ENCODE measurements around the gene COL26A1.
"Not testable (repeated sequence)": the region's sequence is repeated elsewhere in the genome, so short reads cannot be mapped to it uniquely, and the experiment has no call there.

The COL26A1 gene

DNA sequence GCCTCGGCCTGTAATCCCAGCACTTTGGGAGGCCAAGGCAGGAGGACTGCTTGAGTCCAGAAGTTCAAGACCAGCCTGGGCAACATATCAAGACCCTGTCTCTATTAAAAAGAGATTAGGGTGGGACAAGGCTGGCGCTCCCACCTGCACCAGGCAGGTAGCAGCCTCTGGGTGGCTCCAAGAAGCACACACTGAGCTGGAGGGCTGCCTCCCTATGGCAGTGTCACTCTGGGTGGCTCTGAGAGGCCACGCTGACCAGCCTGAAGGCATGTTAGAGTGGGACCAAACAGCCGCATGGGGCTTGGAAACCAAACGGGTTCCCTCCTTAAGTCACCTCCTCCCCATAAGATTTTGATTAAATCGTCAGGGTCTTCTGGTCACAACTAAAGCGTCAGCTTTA, 19.8 kb upstream of the COL26A1 start:
- Histone ChIP-seq H3K4me3 (ENCODE audit: low read depth in 1 of 5, low read length in 5 of 5) (no peak overlapping the region), H3K9ac (ENCODE audit: low read length in 5 of 5) (no peak overlapping the region), H3K36me3 (ENCODE audit: control insufficient read depth in 5 of 5, insufficient read depth in 5 of 5, low read length in 5 of 5) (no peaks in the 10 kb centered on the region), H3K27ac (ENCODE audit: low read depth, low read length) (no peak overlapping the region), H3K9me3 (ENCODE audit: control insufficient read depth in 5 of 5, low read length in 5 of 5) (no peaks in the 10 kb centered on the region), H3K27me3 (ENCODE audit: control insufficient read depth in 5 of 5, insufficient read depth in 4 of 5, low read length in 5 of 5) (peaks cover 0 to 4% (median 0%) of the 10 kb centered on the region in 5 donors), H3K4me1 (ENCODE audit: control insufficient read depth in 5 of 5, insufficient read depth in 5 of 5, low read length in 5 of 5) (no peaks in the 10 kb centered on the region)

DNA sequence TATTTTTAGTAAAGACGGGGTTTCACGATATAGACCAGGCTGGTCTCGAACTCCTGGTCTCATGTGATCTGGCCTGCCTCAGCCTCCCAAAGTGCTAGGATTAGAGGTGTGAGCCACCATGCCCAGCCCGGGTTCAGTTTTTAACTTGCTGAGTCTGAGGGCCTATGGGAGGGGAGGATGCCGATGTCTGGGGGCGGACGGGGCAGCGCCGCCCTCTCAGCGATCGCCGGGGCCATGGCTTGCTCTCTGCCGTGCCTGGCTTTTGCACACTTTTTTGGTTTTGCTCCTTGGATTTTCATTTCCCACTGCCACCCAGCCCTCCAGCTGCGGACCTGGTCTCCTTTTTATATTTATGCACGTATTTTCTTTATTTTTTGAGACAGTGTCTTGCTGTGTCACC, 15.2 kb upstream of the COL26A1 start:
- no peak overlapping the region for H3K9ac ChIP-seq (ENCODE audit: low read length in 5 of 5)
- H3K27ac ChIP-seq (ENCODE audit: low read depth, low read length) = no peak overlapping the region
- H3K4me1 ChIP-seq (ENCODE audit: control insufficient read depth in 5 of 5, insufficient read depth in 5 of 5, low read length in 5 of 5) = no peaks in the 10 kb centered on the region
- no peaks in the 10 kb centered on the region for H3K9me3 ChIP-seq (ENCODE audit: control insufficient read depth in 5 of 5, low read length in 5 of 5)
- peaks cover 0 to 8% (median 0%) of the 10 kb centered on the region in 5 donors for H3K27me3 ChIP-seq (ENCODE audit: control insufficient read depth in 5 of 5, insufficient read depth in 4 of 5, low read length in 5 of 5)
- H3K36me3 ChIP-seq (ENCODE audit: control insufficient read depth in 5 of 5, insufficient read depth in 5 of 5, low read length in 5 of 5) = no peaks in the 10 kb centered on the region
- H3K4me3 ChIP-seq (ENCODE audit: low read depth in 1 of 5, low read length in 5 of 5) = no peak overlapping the region

DNA sequence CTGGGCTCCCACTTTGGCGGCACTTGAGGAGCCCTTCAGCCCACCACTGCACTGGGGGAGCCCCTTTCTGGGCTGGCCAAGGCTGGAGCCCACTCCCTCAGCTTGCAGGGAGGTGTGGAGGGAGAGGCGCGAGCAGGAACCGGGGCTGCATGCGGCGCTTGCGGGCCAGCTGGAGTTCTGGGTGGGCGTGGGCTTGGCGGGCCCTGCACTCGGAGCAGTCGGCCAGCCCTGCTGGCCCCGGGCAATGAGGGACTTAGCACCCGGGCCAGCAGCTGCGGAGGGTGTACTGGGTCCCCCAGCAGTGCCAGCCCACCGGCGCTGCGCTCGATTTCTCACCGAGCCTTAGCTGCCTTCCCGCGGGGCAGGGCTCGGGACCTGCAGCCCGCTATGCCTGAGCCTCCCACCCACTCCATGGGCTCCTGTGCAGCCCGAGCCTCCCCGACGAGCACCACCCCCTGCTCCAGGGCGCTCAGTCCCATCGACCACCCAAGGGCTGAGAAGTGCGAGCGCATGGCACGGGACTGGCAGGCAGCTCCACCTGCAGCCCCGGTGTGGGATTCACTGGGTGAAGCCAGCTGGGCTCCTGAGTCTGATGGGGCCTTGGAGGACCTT, 14.1 kb upstream of the COL26A1 start:
- not testable (repeated sequence) for H3K4me3 ChIP-seq (ENCODE audit: low read depth in 1 of 5, low read length in 5 of 5); H3K4me1 ChIP-seq (ENCODE audit: control insufficient read depth in 5 of 5, insufficient read depth in 5 of 5, low read length in 5 of 5); H3K27me3 ChIP-seq (ENCODE audit: control insufficient read depth in 5 of 5, insufficient read depth in 4 of 5, low read length in 5 of 5); H3K9me3 ChIP-seq (ENCODE audit: control insufficient read depth in 5 of 5, low read length in 5 of 5); H3K36me3 ChIP-seq (ENCODE audit: control insufficient read depth in 5 of 5, insufficient read depth in 5 of 5, low read length in 5 of 5); H3K27ac ChIP-seq (ENCODE audit: low read depth, low read length); H3K9ac ChIP-seq (ENCODE audit: low read length in 5 of 5)

DNA sequence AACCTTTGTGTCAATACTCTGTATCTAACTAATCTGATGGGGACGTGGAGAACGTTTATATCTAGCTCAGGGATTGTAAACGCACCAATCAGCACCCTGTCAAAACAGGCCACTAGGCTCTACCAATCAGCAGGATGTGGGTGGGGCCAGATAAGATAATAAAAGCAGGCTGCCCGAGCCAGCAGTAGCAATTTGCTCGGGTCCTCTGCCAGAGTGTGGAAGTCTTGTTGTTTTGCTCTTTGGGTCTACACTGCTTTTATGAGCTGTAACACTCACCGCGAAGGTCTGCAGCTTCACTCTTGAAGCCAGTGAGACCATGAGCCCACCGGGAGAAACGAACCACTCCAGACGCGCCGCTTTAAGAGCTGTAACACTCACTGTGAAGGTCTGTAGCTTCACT, 13.4 kb upstream of the COL26A1 start:
- not testable (repeated sequence) for H3K27ac ChIP-seq (ENCODE audit: low read depth, low read length); H3K36me3 ChIP-seq (ENCODE audit: control insufficient read depth in 5 of 5, insufficient read depth in 5 of 5, low read length in 5 of 5); H3K9me3 ChIP-seq (ENCODE audit: control insufficient read depth in 5 of 5, low read length in 5 of 5); H3K4me3 ChIP-seq (ENCODE audit: low read depth in 1 of 5, low read length in 5 of 5); H3K9ac ChIP-seq (ENCODE audit: low read length in 5 of 5); H3K27me3 ChIP-seq (ENCODE audit: control insufficient read depth in 5 of 5, insufficient read depth in 4 of 5, low read length in 5 of 5); H3K4me1 ChIP-seq (ENCODE audit: control insufficient read depth in 5 of 5, insufficient read depth in 5 of 5, low read length in 5 of 5)

DNA sequence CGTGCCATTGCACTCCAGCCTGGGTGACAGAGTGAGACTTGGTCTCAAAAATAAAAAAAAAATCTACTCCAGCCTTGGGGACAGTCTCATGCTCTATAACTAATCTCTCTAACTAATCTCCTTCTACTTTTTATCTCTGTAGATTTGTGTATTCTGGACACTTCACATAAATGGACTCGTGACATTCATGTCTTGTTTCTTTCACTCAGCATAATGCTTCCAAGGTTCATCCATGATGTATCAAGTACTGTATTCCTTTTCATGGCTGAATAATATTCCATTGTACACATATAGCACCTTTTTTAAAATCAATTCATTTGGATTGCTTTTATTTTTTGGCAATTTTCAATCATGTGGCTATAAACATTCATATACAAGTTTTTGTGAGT, 9.8 kb upstream of the COL26A1 start:
- peaks cover 0 to 10% (median 0%) of the 10 kb centered on the region in 5 donors for H3K27me3 ChIP-seq (ENCODE audit: control insufficient read depth in 5 of 5, insufficient read depth in 4 of 5, low read length in 5 of 5)

DNA sequence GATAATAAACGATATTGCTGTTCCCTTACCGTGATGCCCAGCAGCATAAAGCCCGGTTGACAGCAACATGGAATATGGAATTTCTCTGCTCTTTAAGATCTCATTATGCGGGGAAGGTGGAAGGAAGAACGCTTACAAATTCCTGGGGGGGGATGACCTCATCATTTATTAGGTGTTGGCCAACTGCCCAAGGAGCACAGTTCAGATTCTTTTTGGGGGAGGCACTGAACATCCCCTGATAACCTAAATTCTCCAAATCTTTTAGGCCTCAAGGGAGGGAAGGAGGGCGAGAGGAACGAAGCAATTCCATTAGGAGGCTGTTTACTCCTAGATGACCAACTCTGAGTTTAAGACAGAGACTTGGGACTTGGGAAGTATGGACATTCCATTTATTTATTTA, 5.2 kb upstream of the COL26A1 start:
- H3K4me3 ChIP-seq (ENCODE audit: low read depth in 1 of 5, low read length in 5 of 5) = no peak overlapping the region
- peaks cover 1 to 8% (median 5%) of the 10 kb centered on the region in 5 donors for H3K27me3 ChIP-seq (ENCODE audit: control insufficient read depth in 5 of 5, insufficient read depth in 4 of 5, low read length in 5 of 5)
- peaks cover 0 to under 1% (median 0%) of the 10 kb centered on the region in 5 donors for H3K4me1 ChIP-seq (ENCODE audit: control insufficient read depth in 5 of 5, insufficient read depth in 5 of 5, low read length in 5 of 5)
- peaks cover 0 to 3% (median 0%) of the 10 kb centered on the region in 5 donors for H3K9me3 ChIP-seq (ENCODE audit: control insufficient read depth in 5 of 5, low read length in 5 of 5)
- no peaks in the 10 kb centered on the region for H3K36me3 ChIP-seq (ENCODE audit: control insufficient read depth in 5 of 5, insufficient read depth in 5 of 5, low read length in 5 of 5)
- H3K9ac ChIP-seq (ENCODE audit: low read length in 5 of 5) = no peak overlapping the region
- H3K27ac ChIP-seq (ENCODE audit: low read depth, low read length) = no peak overlapping the region

More for the DNA sequence above, 9.8 kb upstream of the COL26A1 start:
- Histone ChIP-seq H3K36me3 (ENCODE audit: control insufficient read depth in 5 of 5, insufficient read depth in 5 of 5, low read length in 5 of 5) (no peaks in the 10 kb centered on the region), H3K9ac (ENCODE audit: low read length in 5 of 5) (no peak overlapping the region), H3K4me1 (ENCODE audit: control insufficient read depth in 5 of 5, insufficient read depth in 5 of 5, low read length in 5 of 5) (no peaks in the 10 kb centered on the region), H3K9me3 (ENCODE audit: control insufficient read depth in 5 of 5, low read length in 5 of 5) (no peaks in the 10 kb centered on the region), H3K27ac (ENCODE audit: low read depth, low read length) (no peak overlapping the region), H3K4me3 (ENCODE audit: low read depth in 1 of 5, low read length in 5 of 5) (no peak overlapping the region)

DNA sequence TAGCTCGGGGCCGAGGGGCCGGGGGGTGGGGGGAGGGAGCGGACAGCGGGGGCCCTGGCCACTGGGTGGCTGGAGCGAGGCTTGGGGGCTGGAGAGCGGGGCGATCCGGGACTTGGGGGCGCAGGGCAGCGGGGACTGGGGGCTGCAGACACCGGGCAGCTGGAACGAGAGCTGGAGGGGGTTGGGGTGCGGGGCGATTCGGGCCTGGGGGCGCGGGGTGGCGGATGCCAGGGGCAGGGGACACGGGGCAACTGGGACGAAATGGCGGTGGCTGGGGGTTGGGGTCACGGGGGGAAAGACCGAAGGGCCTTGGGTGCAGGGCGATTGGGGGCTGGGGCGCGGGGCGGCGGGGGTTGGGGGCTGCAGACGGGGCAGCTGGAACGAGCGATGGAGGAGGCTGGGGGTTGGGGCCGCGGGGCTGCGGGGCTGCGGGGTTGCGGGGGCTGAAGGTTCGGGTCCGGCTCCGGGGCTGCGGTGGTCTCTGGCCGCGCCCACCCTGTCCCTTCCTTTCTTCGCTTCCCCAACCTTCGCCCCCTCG, 590 bp downstream of the COL26A1 start:
- H3K4me3 ChIP-seq (ENCODE audit: low read depth in 1 of 5, low read length in 5 of 5) = peak overlapping the region in 2 of 5 donors; percentile 47 to 68
- peaks cover 0 to 3% (median 0%) of the 10 kb centered on the region in 5 donors for H3K9me3 ChIP-seq (ENCODE audit: control insufficient read depth in 5 of 5, low read length in 5 of 5)
- H3K36me3 ChIP-seq (ENCODE audit: control insufficient read depth in 5 of 5, insufficient read depth in 5 of 5, low read length in 5 of 5) = no peaks in the 10 kb centered on the region
- H3K9ac ChIP-seq (ENCODE audit: low read length in 5 of 5) = peak overlapping the region in 1 of 5 donors; percentile 64
- no peak overlapping the region for H3K27ac ChIP-seq (ENCODE audit: low read depth, low read length)
- peaks cover 11 to 21% (median 17%) of the 10 kb centered on the region in 5 donors for H3K27me3 ChIP-seq (ENCODE audit: control insufficient read depth in 5 of 5, insufficient read depth in 4 of 5, low read length in 5 of 5)
- H3K4me1 ChIP-seq (ENCODE audit: control insufficient read depth in 5 of 5, insufficient read depth in 5 of 5, low read length in 5 of 5) = peaks cover 0 to 14% (median 12%) of the 10 kb centered on the region in 5 donors

DNA sequence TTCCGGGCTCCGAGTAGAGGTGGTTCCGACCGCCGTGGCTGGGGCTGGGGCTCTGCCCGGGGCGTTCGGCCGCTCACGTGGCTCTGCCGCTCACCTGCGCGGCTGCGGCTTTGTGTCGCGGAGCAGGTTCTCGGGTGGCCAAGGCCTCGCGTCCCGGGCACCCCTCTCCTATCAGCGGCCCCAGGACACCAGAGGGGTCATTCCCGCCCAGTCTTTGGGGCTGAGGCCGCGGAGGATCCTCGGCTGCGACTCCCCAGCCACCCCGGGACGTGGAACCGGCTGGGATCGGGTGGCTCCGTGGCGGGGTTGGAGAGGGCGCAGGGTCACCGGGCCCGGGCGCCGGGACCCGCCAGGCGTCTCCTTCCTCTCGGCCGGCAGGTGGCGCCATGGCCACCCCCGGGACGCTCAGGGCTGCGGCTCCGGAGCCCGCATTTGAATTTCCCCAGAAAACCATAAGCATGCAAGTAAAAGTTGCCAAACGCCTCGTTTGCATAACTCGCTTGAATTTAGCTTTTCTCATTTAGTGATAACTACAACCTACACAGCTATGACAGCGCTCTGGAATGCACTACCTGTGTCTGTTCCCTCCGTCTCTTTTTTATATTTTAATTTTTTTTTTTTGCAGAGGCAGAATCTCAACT, 1.2 kb downstream of the COL26A1 start:
- peaks cover 0 to 14% (median 12%) of the 10 kb centered on the region in 5 donors for H3K4me1 ChIP-seq (ENCODE audit: control insufficient read depth in 5 of 5, insufficient read depth in 5 of 5, low read length in 5 of 5)
- H3K4me3 ChIP-seq (ENCODE audit: low read depth in 1 of 5, low read length in 5 of 5) = peak overlapping the region in 3 of 5 donors; percentile 47 to 68 (median 53)

DNA sequence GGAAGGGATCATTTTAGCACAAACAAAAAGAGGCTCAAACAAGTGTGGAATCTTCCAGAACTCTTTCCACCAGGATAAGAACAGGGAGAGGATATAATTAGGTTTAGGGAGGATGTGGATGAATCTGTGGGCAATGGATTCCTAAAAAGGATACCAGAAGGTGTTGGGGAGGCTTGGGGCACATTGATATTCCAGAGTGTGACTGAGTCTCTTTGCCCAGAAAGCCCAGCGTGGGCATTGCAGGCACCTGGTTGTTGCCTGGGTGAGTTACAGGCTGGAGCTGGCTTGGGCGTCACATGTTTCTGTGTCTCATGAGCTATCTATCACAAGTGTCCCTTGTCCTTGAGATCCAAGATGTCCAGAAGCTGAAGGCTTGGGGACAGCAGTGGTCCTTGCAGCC, 3.3 kb downstream of the COL26A1 start:
- no peaks in the 10 kb centered on the region for H3K36me3 ChIP-seq (ENCODE audit: control insufficient read depth in 5 of 5, insufficient read depth in 5 of 5, low read length in 5 of 5)
- H3K9ac ChIP-seq (ENCODE audit: low read length in 5 of 5) = no peak overlapping the region
- no peak overlapping the region for H3K27ac ChIP-seq (ENCODE audit: low read depth, low read length)
- peaks cover 13 to 25% (median 18%) of the 10 kb centered on the region in 5 donors for H3K27me3 ChIP-seq (ENCODE audit: control insufficient read depth in 5 of 5, insufficient read depth in 4 of 5, low read length in 5 of 5)
- H3K4me3 ChIP-seq (ENCODE audit: low read depth in 1 of 5, low read length in 5 of 5) = no peak overlapping the region
- H3K4me1 ChIP-seq (ENCODE audit: control insufficient read depth in 5 of 5, insufficient read depth in 5 of 5, low read length in 5 of 5) = peaks cover 0 to 14% (median 12%) of the 10 kb centered on the region in 5 donors
- no peaks in the 10 kb centered on the region for H3K9me3 ChIP-seq (ENCODE audit: control insufficient read depth in 5 of 5, low read length in 5 of 5)

More for the DNA sequence above, 1.2 kb downstream of the COL26A1 start:
- Histone ChIP-seq H3K27me3 (ENCODE audit: control insufficient read depth in 5 of 5, insufficient read depth in 4 of 5, low read length in 5 of 5) (peaks cover 11 to 22% (median 17%) of the 10 kb centered on the region in 5 donors), H3K9me3 (ENCODE audit: control insufficient read depth in 5 of 5, low read length in 5 of 5) (peaks cover 0 to 3% (median 0%) of the 10 kb centered on the region in 5 donors), H3K36me3 (ENCODE audit: control insufficient read depth in 5 of 5, insufficient read depth in 5 of 5, low read length in 5 of 5) (no peaks in the 10 kb centered on the region), H3K27ac (ENCODE audit: low read depth, low read length) (no peak overlapping the region), H3K9ac (ENCODE audit: low read length in 5 of 5) (peak overlapping the region in 2 of 5 donors; percentile 45 to 64)

DNA sequence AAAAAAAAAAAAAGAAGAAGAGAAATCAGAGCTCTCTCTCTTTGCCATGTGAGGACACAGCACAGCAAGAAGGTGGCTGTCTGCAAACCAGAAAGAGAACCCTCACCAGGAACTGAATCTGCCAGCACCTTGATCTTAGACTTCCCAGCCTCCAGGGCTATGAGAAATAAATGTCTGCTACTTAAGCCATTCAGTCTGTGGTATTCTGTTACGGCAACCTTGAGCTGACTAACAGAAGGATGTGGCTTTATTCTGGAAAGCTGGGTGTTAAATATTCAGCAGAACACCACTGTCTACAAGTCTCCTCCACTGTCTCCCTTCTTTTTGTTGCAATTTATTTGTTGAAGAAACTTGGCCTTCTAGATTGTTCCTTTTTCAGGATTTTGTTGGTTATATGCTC, 5.0 kb downstream of the COL26A1 start:
- H3K27ac ChIP-seq (ENCODE audit: low read depth, low read length) = no peak overlapping the region
- H3K9ac ChIP-seq (ENCODE audit: low read length in 5 of 5) = no peak overlapping the region
- peaks cover 0 to 11% (median 10%) of the 10 kb centered on the region in 5 donors for H3K4me1 ChIP-seq (ENCODE audit: control insufficient read depth in 5 of 5, insufficient read depth in 5 of 5, low read length in 5 of 5)
- H3K36me3 ChIP-seq (ENCODE audit: control insufficient read depth in 5 of 5, insufficient read depth in 5 of 5, low read length in 5 of 5) = no peaks in the 10 kb centered on the region
- H3K27me3 ChIP-seq (ENCODE audit: control insufficient read depth in 5 of 5, insufficient read depth in 4 of 5, low read length in 5 of 5) = peaks cover 9 to 26% (median 16%) of the 10 kb centered on the region in 5 donors
- no peaks in the 10 kb centered on the region for H3K9me3 ChIP-seq (ENCODE audit: control insufficient read depth in 5 of 5, low read length in 5 of 5)
- no peak overlapping the region for H3K4me3 ChIP-seq (ENCODE audit: low read depth in 1 of 5, low read length in 5 of 5)

All from subcutaneous abdominal adipose tissue (tissue), 5 donors.